Upper lobe of left lung (tissue), 6 donors: ENCODE data around the gene SLC35A3. TPM values are rescaled to one million over a fixed set of nuclear protein-coding genes. Genes with fewer than 3 reads are reported as not detected.

Source experiments
- ATAC-seq, 2 donors: fragments of 200-7000 bp; cut with Tn5 transposase; one replicate each; pipeline ENCODE4 v1.9.1; 2022; ENCODE audit warnings: mild to moderate bottlenecking in 2 of 2, moderate library complexity in 2 of 2; ENCODE audit not compliant: low FRiP score in 2 of 2
- DNase-seq, 2 donors: peaks; one replicate each; pipeline ENCODE4 v3.0.0-alpha.2; 2019 to 2020
- H3K27ac ChIP-seq, 4 donors: fragments of 200-600 bp; sonication (generic); one replicate each; pipeline ENCODE4 v1.5.1; 2016 to 2019
- H3K27me3 ChIP-seq, 4 donors: fragments of 200-600 bp; sonication (generic); one replicate each; pipeline ENCODE4 v1.5.1; 2017 to 2019
- H3K36me3 ChIP-seq, 4 donors: fragments of 200-600 bp; sonication (generic); one replicate each; pipeline ENCODE4 v1.5.1; 2016 to 2019
- H3K4me1 ChIP-seq, 4 donors: fragments of 200-600 bp; sonication (generic); one replicate each; pipeline ENCODE4 v1.5.1; 2018 to 2019
- H3K4me3 ChIP-seq, 4 donors: fragments of 200-600 bp; sonication (generic); one replicate each; pipeline ENCODE4 v1.5.1; 2017 to 2019; ENCODE audit warnings: mild to moderate bottlenecking in 2 of 4, moderate library complexity in 1 of 4
- H3K9me3 ChIP-seq, 4 donors: fragments of 200-600 bp; sonication (generic); one replicate each; pipeline ENCODE4 v1.5.1; 2018 to 2019
- CTCF ChIP-seq, 6 experiments: fragments of 450-650 bp in 4 of 6; fragments of 200-600 bp in 2 of 6; sonication (generic) in 2 of 6; IDR thresholded peaks; one replicate each; pipeline ENCODE4 v1.5.1; 2016 to 2019; ENCODE audit warnings: antibody characterized with exemption in 6 of 6
- EP300 ChIP-seq, 4 donors: sonication (generic); formaldehyde crosslinking; IDR thresholded peaks; one replicate each; pipeline ENCODE4 v1.5.1; 2017; ENCODE audit warnings: antibody characterized with exemption in 4 of 4, control low read depth in 2 of 4
- POLR2A ChIP-seq, 4 donors: fragments of 450-650 bp; IDR thresholded peaks; one replicate each; pipeline ENCODE4 v1.5.1; 2016 to 2017; ENCODE audit warnings: antibody characterized with exemption in 4 of 4, mild to moderate bottlenecking in 2 of 4
- POLR2AphosphoS5 ChIP-seq, 2 donors: sonication (generic); formaldehyde crosslinking; IDR thresholded peaks; one replicate each; pipeline ENCODE4 v1.5.1; 2017; ENCODE audit warnings: antibody characterized with exemption in 2 of 2
- WGBS, 2 donors: methylation state at CpG; one replicate each; pipeline ENCODE4 v1.1.5; 2017 to 2018; 5-methylcytosine and 5-hydroxymethylcytosine counted together
- total RNA-seq, 6 donors: library from RNA; depleted of rRNA in 4 of 6; stranded (reverse); fragments of >200 nt in 4 of 6; gene quantifications; one replicate each; pipeline versions ENCODE4 v1.1.0 to v1.2.1, GENCODE V29; 2016 to 2021
- donor health status: DM: no; HTN: no; CAD: no; lungs with moderate emphysema.
- donor health status: DM: no; HTN: yes; CAD: no; lungs with severe emphysema.

SLC35A3 gene
- total RNA-seq, 6 donors from 2014 or later: 19.9 to 49.7 (median 25.2) TPM

GRCh38 chr1:99979091-99979490 lies 9.3 kb downstream of the SLC35A3 start:
- H3K4me1 ChIP-seq: no peaks in the 10 kb centered on the region
- H3K36me3 ChIP-seq: peaks cover 0 to 19% (median 0%) of the 10 kb centered on the region in 4 donors
- no peaks in the 10 kb centered on the region for H3K9me3 ChIP-seq
- H3K27me3 ChIP-seq: no peaks in the 10 kb centered on the region
- no peak for TF ChIP-seq POLR2A (IDR thresholded peaks at IDR 0.05)
- no peak for TF ChIP-seq CTCF (IDR thresholded peaks at IDR 0.05)
- no peak for TF ChIP-seq POLR2AphosphoS5 (IDR thresholded peaks at IDR 0.05)
- no peak for TF ChIP-seq EP300 (IDR thresholded peaks at IDR 0.05)
- H3K4me3 ChIP-seq: no peak overlapping the region
- ATAC-seq (no peak), DNase-seq (no peak)
- H3K27ac ChIP-seq: no peak overlapping the region

GRCh38 chr1:99980928-99981327 lies 11.1 kb downstream of the SLC35A3 start:
- no peaks in the 10 kb centered on the region for H3K9me3 ChIP-seq

GRCh38 chr1:99986656-99987225 lies 16.9 kb downstream of the SLC35A3 start:
- Histone ChIP-seq H3K9me3 (peaks cover 1 to 3% (median 2%) of the 10 kb centered on the region in 4 donors), H3K36me3 (peaks cover 0 to 10% (median 2%) of the 10 kb centered on the region in 4 donors), H3K4me1 (peaks cover 0 to 13% (median 7%) of the 10 kb centered on the region in 4 donors), H3K4me3 (no peak overlapping the region), H3K27ac (peak overlapping the region in 3 of 4 donors; percentile 46 to 69 (median 57)), H3K27me3 (no peaks in the 10 kb centered on the region)
- ATAC-seq (no peak), DNase-seq (no peak)
- WGBS, 2 donors: 63 to 71% methylated on average over 2 of the region's 2 CpGs
- TF ChIP-seq POLR2A (IDR thresholded peaks at IDR 0.05): no peak
- TF ChIP-seq EP300 (IDR thresholded peaks at IDR 0.05): peak in 1 of 4 donors; percentile 41
- peak in 1 of 2 donors; percentile 21 for TF ChIP-seq POLR2AphosphoS5 (IDR thresholded peaks at IDR 0.05)
- no peak for TF ChIP-seq CTCF (IDR thresholded peaks at IDR 0.05)

More at GRCh38 chr1:99980928-99981327, 11.1 kb downstream of the SLC35A3 start:
- Histone ChIP-seq H3K27me3 (no peaks in the 10 kb centered on the region), H3K27ac (no peak overlapping the region), H3K36me3 (peaks cover 0 to 6% (median 0%) of the 10 kb centered on the region in 4 donors), H3K4me1 (peaks cover 0 to 5% (median 0%) of the 10 kb centered on the region in 4 donors), H3K4me3 (no peak overlapping the region)
- TF ChIP-seq CTCF (IDR thresholded peaks at IDR 0.05) (no peak), POLR2AphosphoS5 (IDR thresholded peaks at IDR 0.05) (no peak), EP300 (IDR thresholded peaks at IDR 0.05) (no peak), POLR2A (IDR thresholded peaks at IDR 0.05) (no peak)
- ATAC-seq (no peak), DNase-seq (no peak)

- H3K27me3 ChIP-seq: no peaks in the 10 kb centered on the region
- no peak for DNase-seq
- peaks cover 0 to 15% (median 2%) of the 10 kb centered on the region in 4 donors for H3K36me3 ChIP-seq
- ATAC-seq: no peak
- no peak overlapping the region for H3K4me3 ChIP-seq
- H3K9me3 ChIP-seq: peaks cover 6 to 11% (median 10%) of the 10 kb centered on the region in 4 donors
- no peak for TF ChIP-seq POLR2AphosphoS5 (IDR thresholded peaks at IDR 0.05)
- no peak for TF ChIP-seq CTCF (IDR thresholded peaks at IDR 0.05)
- no peak for TF ChIP-seq EP300 (IDR thresholded peaks at IDR 0.05)
- 69 to 94% methylated on average over 1 of the region's 1 CpG for WGBS, 2 donors
- H3K27ac ChIP-seq: peak overlapping the region in 1 of 4 donors; percentile 57
- peaks cover 0 to 13% (median 7%) of the 10 kb centered on the region in 4 donors for H3K4me1 ChIP-seq
Observed at GRCh38 chr1:99988210-99988765, 18.5 kb downstream of the SLC35A3 start.
